WTC11 (cell line): ENCODE results near the gene ENTHD1.
"Not testable (repeated sequence)": the region's sequence is repeated elsewhere in the genome, so short reads cannot be mapped to it uniquely, and the experiment has no call there.

ENCODE experiments used
- CTCF ChIP-seq: fragments of 200-600 bp; IDR thresholded peaks from 2 replicates; pipeline ENCODE4 v1.8.0; 2022; ENCODE audit warnings: antibody characterized with exemption
- ETV6 ChIP-seq: sonication (generic); formaldehyde crosslinking; IDR thresholded peaks from 2 replicates; pipeline ENCODE4 v1.8.1; 2022; ENCODE audit warnings: mild to moderate bottlenecking, missing genetic modification reagents
- NR1H2 ChIP-seq: sonication (generic); formaldehyde crosslinking; IDR thresholded peaks from 2 replicates; pipeline ENCODE4 v1.9.0; 2021; ENCODE audit warnings: mild to moderate bottlenecking, moderate library complexity, missing genetic modification reagents
- USF2 ChIP-seq: sonication (generic); formaldehyde crosslinking; IDR thresholded peaks from 2 replicates; pipeline ENCODE4 v1.8.1; 2023; ENCODE audit warnings: mild to moderate bottlenecking, missing genetic modification reagents, moderate library complexity
- TF ChIP-seq, protein P1 (sequence below): sonication (generic); formaldehyde crosslinking; IDR thresholded peaks from 2 replicates; pipeline ENCODE4 v1.8.0; 2022; ENCODE audit warnings: mild to moderate bottlenecking, missing genetic modification reagents
- TF ChIP-seq, protein P2 (sequence below): fragments of 250-450 bp; sonication (Bioruptor Pico); IDR thresholded peaks from 2 replicates; pipeline ENCODE4 v1.9.0; 2021; ENCODE audit warnings: mild to moderate bottlenecking

DNA sequence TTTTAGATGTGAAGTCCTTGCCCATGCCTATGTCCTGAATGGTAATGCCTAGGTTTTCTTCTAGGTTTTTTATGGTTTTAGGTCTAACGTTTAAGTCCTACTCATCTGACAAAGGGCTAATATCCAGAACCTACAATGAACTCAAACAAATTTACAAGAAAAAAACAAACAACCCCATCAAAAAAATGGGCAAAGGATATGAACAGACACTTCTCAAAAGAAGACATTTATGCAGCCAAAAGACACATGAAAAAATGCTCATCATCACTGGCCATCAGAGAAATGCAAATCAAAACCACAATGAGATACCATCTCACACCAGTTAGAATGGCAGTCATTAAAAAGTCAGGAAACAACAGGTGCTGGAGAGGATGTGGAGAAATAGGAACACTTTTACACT, 47.0 kb downstream of the ENTHD1 start:
- TF ChIP-seq CTCF; NR1H2 (CRISPR knock-in tag); ETV6 (CRISPR knock-in tag); USF2 (CRISPR knock-in tag): not testable (repeated sequence)
- TF ChIP-seq, protein P1, sequence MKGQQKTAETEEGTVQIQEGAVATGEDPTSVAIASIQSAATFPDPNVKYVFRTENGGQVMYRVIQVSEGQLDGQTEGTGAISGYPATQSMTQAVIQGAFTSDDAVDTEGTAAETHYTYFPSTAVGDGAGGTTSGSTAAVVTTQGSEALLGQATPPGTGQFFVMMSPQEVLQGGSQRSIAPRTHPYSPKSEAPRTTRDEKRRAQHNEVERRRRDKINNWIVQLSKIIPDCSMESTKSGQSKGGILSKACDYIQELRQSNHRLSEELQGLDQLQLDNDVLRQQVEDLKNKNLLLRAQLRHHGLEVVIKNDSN (CRISPR knock-in tag) = not testable (repeated sequence)
- TF ChIP-seq, protein P2, sequence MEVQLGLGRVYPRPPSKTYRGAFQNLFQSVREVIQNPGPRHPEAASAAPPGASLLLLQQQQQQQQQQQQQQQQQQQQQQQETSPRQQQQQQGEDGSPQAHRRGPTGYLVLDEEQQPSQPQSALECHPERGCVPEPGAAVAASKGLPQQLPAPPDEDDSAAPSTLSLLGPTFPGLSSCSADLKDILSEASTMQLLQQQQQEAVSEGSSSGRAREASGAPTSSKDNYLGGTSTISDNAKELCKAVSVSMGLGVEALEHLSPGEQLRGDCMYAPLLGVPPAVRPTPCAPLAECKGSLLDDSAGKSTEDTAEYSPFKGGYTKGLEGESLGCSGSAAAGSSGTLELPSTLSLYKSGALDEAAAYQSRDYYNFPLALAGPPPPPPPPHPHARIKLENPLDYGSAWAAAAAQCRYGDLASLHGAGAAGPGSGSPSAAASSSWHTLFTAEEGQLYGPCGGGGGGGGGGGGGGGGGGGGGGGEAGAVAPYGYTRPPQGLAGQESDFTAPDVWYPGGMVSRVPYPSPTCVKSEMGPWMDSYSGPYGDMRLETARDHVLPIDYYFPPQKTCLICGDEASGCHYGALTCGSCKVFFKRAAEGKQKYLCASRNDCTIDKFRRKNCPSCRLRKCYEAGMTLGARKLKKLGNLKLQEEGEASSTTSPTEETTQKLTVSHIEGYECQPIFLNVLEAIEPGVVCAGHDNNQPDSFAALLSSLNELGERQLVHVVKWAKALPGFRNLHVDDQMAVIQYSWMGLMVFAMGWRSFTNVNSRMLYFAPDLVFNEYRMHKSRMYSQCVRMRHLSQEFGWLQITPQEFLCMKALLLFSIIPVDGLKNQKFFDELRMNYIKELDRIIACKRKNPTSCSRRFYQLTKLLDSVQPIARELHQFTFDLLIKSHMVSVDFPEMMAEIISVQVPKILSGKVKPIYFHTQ (CRISPR knock-in tag) = not testable (repeated sequence)
